Measurements from ENCODE around the gene MICALL2.

- TF ChIP-seq CTCF (IDR thresholded peaks at IDR 0.05; ENCODE audit: low read depth, low read length, poor library complexity, severe bottlenecking): no peak
- no peak for TF ChIP-seq EZH2phosphoT487 (IDR thresholded peaks at IDR 0.05; ENCODE audit: borderline replicate concordance, low read length)
Observed at GRCh38 chr7:1459920-1460820, 900 bp upstream of the MICALL2 start.
